Endothelial cell of umbilical vein (primary cell): Measurements from ENCODE around the gene PIGT.

Source experiments
- CTCF ChIP-seq, 2 donors: IDR thresholded peaks; 1 replicate in 1 of 2; 2 replicates in 1 of 2; pipeline ENCODE4 v1.5.1; 2011; ENCODE audit warnings: low read length in 2 of 2, mild to moderate bottlenecking in 2 of 2, moderate library complexity in 2 of 2, control low read depth in 1 of 2, inconsistent platforms in 1 of 2, low read depth in 1 of 2; ENCODE audit not compliant: insufficient read depth in 1 of 2; ENCODE audit errors: extremely low read depth in 1 of 2
- EZH2 ChIP-seq: IDR thresholded peaks from 2 replicates; pipeline ENCODE4 v1.6.1; 2012; ENCODE audit warnings: borderline replicate concordance, low read depth, mild to moderate bottlenecking, moderate library complexity, low read length, inconsistent platforms; ENCODE audit not compliant: severe bottlenecking
- FOS ChIP-seq: IDR thresholded peaks from 2 replicates; pipeline ENCODE4 v1.6.1; 2011; ENCODE audit warnings: mild to moderate bottlenecking, low read length, moderate library complexity, borderline replicate concordance; ENCODE audit not compliant: insufficient read depth
- JUN ChIP-seq: IDR thresholded peaks from 2 replicates; pipeline ENCODE4 v1.6.1; 2011; ENCODE audit warnings: borderline replicate concordance, low read depth; ENCODE audit not compliant: insufficient read length, insufficient read depth
- MAX ChIP-seq: IDR thresholded peaks from 2 replicates; pipeline ENCODE4 v1.6.1; 2011; ENCODE audit not compliant: insufficient read depth, insufficient read length
- MYC ChIP-seq: IDR thresholded peaks from one replicate; pipeline ENCODE4 v1.6.1; 2011; ENCODE audit warnings: mild to moderate bottlenecking, low read depth, low read length
- POLR2A ChIP-seq: IDR thresholded peaks from 2 replicates; pipeline ENCODE4 v1.6.1; 2012; ENCODE audit warnings: low read depth, mild to moderate bottlenecking, control low read depth, low read length
- POLR2AphosphoS5 ChIP-seq: IDR thresholded peaks from 2 replicates; pipeline ENCODE4 v1.6.1; 2012; ENCODE audit warnings: low read depth, mild to moderate bottlenecking, control low read depth, low read length, moderate library complexity; ENCODE audit not compliant: insufficient read depth

- TF ChIP-seq CTCF (IDR thresholded peaks at IDR 0.05; ENCODE audit: extremely low read depth in 1 of 2, insufficient read depth in 1 of 2, low read depth in 1 of 2, low read length in 2 of 2): no peak
- TF ChIP-seq POLR2A: no peak
- TF ChIP-seq EZH2: no peak
- TF ChIP-seq MAX: no peak
- TF ChIP-seq POLR2AphosphoS5: no peak
- TF ChIP-seq JUN: no peak
- no peak for TF ChIP-seq FOS
- TF ChIP-seq MYC: no peak
Measured at GRCh38 chr20:45370571-45371160, 45.3 kb upstream of the PIGT start.
